Stimulated activated CD4-positive, alpha-beta T cell treated with anti-CD3 and anti-CD28 coated beads, Interleukin-1b, Interleukin-23, amount 100 ng/mL, for 4 hours (primary cell): Measurements from ENCODE around the gene MALL.
"Not testable (repeated sequence)": the region's sequence is repeated elsewhere in the genome, so short reads cannot be mapped to it uniquely, and the experiment has no call there.

Experiments
- DNase-seq, 2 donors: peaks; one replicate each; pipeline ENCODE4 v3.0.0-alpha.2; 2020; ENCODE audit warnings: low read depth in 2 of 2

Gene MALL

GRCh38 chr2:110050222-110050621, 65.4 kb downstream of the MALL start:
- not testable (repeated sequence) for DNase-seq

DNA sequence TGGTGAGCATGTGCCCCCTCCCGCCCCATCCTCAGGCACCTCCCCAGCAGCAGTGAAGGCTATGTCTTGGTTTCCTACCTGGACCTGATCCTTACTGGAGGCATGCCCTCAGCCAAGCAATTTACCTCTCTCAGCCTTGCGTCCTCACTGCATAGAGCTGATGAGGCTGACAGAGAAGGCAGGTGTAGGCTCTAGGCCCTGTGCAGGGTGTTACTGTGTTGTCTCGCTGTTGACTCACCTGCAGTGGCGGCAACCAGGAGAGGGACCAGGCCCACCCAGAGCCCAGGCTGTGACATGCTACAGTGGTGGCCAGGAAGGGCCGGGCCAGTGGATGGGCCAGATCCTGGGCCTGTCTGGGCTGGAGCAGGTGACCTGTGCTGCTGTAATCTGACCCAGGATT, 65.9 kb downstream of the MALL start:
- DNase-seq, result not testable (repeated sequence)

DNA sequence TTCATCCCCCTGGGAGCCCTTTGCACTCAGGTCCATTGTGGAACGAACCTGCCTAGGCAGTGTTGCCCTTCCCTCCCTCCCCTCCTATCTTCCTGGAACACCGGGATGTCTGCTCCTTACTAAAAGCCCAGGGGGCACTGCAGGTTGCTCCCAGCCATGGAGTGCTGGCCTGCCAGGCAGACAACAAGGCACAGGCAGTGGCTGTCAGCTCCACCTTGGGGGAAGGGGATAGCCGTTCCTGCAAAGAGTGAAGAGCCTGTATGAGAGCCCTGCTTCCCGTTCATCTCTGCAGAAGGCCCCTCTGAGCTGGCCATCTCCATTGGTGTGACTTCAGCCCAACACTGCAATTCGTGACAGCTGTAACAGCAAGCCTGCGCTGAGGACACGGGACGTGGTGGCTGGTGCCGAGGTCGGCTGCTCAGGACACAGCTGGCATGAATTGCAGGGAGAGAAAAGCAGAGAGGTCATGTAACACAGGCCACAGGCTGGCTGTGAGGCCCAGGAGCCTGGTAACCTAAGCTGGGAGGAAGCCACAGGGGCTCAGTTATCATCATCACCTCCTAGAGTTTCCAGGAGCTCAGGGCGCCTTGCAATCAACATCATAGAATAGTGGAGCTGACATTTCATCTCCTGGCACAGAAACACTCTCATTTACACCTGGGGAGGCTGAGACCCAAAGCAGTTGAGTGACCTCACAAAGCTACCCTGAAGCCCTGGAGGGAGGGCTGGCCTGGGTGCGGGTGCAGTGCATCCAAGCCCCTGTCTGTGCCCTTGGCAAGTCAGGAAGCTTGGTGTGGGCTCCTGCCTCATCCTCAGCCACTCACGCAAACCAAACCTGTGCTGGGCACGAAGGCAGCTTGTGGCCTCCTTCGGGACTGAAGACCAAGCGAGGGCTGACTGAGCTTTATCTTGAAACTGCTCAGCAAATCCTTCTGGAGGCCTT, 67.1 kb downstream of the MALL start:
- DNase-seq, result not testable (repeated sequence)

- DNase-seq, result not testable (repeated sequence)
Measured at GRCh38 chr2:110047225-110047624, 68.4 kb downstream of the MALL start.

DNA sequence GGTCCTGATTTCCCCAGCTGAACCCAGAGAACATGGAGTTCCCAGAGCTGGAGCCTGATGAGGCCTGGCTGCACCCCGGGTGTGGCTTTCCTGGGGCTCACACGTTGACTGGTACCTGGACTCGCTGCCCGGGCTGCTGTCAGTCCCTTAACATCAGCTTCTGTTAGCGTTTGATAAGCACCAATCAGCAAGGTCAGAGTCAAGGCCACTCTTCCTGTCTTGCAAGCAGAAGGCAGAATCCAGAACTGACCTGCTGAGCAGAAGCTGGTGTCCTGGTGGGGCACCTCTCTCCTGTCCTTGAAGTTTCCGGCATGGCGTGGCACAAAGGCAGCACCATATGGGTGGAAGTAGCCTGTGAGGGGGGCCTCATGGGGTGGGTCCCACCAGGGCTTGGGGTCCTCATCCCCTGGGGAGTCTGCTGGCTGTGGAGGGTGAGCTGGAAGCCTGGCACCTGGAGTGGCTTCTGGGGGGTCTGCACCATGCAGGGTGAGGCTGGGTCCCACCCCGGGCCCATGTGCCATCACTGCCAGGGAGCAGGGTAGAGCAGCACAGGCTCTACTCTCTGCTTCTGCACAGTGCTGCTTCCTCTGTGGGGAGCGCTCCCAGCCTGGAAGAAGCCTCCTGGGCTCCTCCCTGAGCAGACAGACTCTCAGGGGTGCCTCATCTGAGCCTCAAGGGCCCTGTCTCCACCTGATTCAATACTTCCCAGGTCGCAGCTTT, 73.5 kb downstream of the MALL start:
- DNase-seq, result not testable (repeated sequence)

- DNase-seq, result not testable (repeated sequence)
Measured at GRCh38 chr2:110037336-110037735, 78.3 kb downstream of the MALL start.

- not testable (repeated sequence) for DNase-seq
Measured at GRCh38 chr2:110035384-110035783, 80.2 kb downstream of the MALL start.

- not testable (repeated sequence) for DNase-seq
Measured at GRCh38 chr2:110034935-110035334, 80.7 kb downstream of the MALL start.
